GM21447 (cell line): ENCODE measurements around the gene RASD1.

Source experiments
- ATAC-seq: cut with Tn5 transposase; IDR thresholded peaks from one replicate; pipeline ENCODE4 v1.9.1; 2021; ENCODE audit not compliant: unreplicated experiment

RASD1 gene

GRCh38 chr17:17511293-17511741 lies 15.1 kb upstream of the RASD1 start:
- ATAC-seq = no peak

GRCh38 chr17:17510456-17511292 lies 14.5 kb upstream of the RASD1 start:
- ATAC-seq = no peak

GRCh38 chr17:17509601-17510425 lies 13.6 kb upstream of the RASD1 start:
- no peak for ATAC-seq

GRCh38 chr17:17508646-17509591 lies 12.7 kb upstream of the RASD1 start:
- no peak for ATAC-seq

- no peak for ATAC-seq
Measured at GRCh38 chr17:17508019-17508535, 11.9 kb upstream of the RASD1 start.

GRCh38 chr17:17507465-17508011 lies 11.3 kb upstream of the RASD1 start:
- ATAC-seq = no peak

- no peak for ATAC-seq
Measured at GRCh38 chr17:17506893-17507464, 10.8 kb upstream of the RASD1 start.

- ATAC-seq = no peak
Measured at GRCh38 chr17:17506181-17506741, 10.1 kb upstream of the RASD1 start.

- ATAC-seq = no peak
Measured at GRCh38 chr17:17505610-17506171, 9.5 kb upstream of the RASD1 start.

- no peak for ATAC-seq
Measured at GRCh38 chr17:17505151-17505550, 9.0 kb upstream of the RASD1 start.

- no peak for ATAC-seq
Measured at GRCh38 chr17:17504341-17505140, 8.3 kb upstream of the RASD1 start.

GRCh38 chr17:17503566-17504130 lies 7.5 kb upstream of the RASD1 start:
- no peak for ATAC-seq

GRCh38 chr17:17502741-17503565 lies 6.8 kb upstream of the RASD1 start:
- no peak for ATAC-seq

- no peak for ATAC-seq
Measured at GRCh38 chr17:17500999-17501605, 4.9 kb upstream of the RASD1 start.

- no peak for ATAC-seq
Measured at GRCh38 chr17:17499402-17500145, 3.4 kb upstream of the RASD1 start.

GRCh38 chr17:17498606-17499301 lies 2.6 kb upstream of the RASD1 start:
- no peak for ATAC-seq
